Naive thymus-derived CD8-positive, alpha-beta T cell (primary cell): ENCODE results near the gene ZNF783. TPM values are rescaled to one million over a fixed set of nuclear protein-coding genes. Genes with fewer than 3 reads are reported as not detected.
"Not testable (repeated sequence)": the region's sequence is repeated elsewhere in the genome, so short reads cannot be mapped to it uniquely, and the experiment has no call there.

Experiments
- ATAC-seq, 2 donors: fragments of 150-1000 bp; cut with Tn5 transposase in 1 of 2; sonication (Bioruptor Pico), chemical (Tn5 transposase) in 1 of 2; 1 replicate in 1 of 2; 2 replicates in 1 of 2; pipeline ENCODE4 v1.10.0; 2021; ENCODE audit warnings: mild to moderate bottlenecking in 2 of 2, moderate library complexity in 2 of 2
- POLR2A ChIA-PET: fragments of 350-600 bp; sonication (Branson Sonifier 250); formaldehyde crosslinking; loops from one replicate; lab custom pipeline; 2021; ENCODE audit warnings: antibody characterized with exemption; lab: Charles Lee
- DNase-seq, 10 donors: peaks; one replicate each; pipeline versions ENCODE4 v3.0.0 to v3.0.0-alpha.2; 2020 to 2022
- H3K27ac Mint-ChIP-seq, 10 donors: one replicate each; pipeline ENCODE4 v1.8.0; 2020 to 2022; ENCODE audit warnings: mild to moderate bottlenecking in 10 of 10, mixed read lengths in 10 of 10, moderate library complexity in 4 of 10, inconsistent platforms in 1 of 10
- H3K27me3 Mint-ChIP-seq, 5 donors: one replicate each; pipeline ENCODE4 v1.8.0; 2021 to 2022; ENCODE audit warnings: mixed read lengths in 5 of 5
- H3K36me3 Mint-ChIP-seq, 3 donors: one replicate each; pipeline ENCODE4 v1.8.0; 2020 to 2022; ENCODE audit warnings: mixed read lengths in 3 of 3, mild to moderate bottlenecking in 2 of 3, inconsistent platforms in 1 of 3
- H3K4me1 Mint-ChIP-seq, 4 donors: one replicate each; pipeline ENCODE4 v1.8.0; 2021 to 2022; ENCODE audit warnings: mixed read lengths in 4 of 4
- H3K4me3 Mint-ChIP-seq, 10 donors: one replicate each; pipeline ENCODE4 v1.8.0; 2020 to 2022; ENCODE audit warnings: mild to moderate bottlenecking in 10 of 10, mixed read lengths in 10 of 10, moderate library complexity in 6 of 10, inconsistent platforms in 1 of 10
- H3K9me3 Mint-ChIP-seq, 9 donors: one replicate each; pipeline ENCODE4 v1.8.0; 2020 to 2022; ENCODE audit warnings: mixed read lengths in 9 of 9, mild to moderate bottlenecking in 3 of 9, inconsistent platforms in 1 of 9, moderate library complexity in 1 of 9
- polyA plus RNA-seq, 3 donors: library from polyadenylated mRNA; unstranded; fragments of 300-500 nt; fragmentation: Illumina TruSeq; gene quantifications; one replicate each; pipeline ENCODE4 v1.2.3, GENCODE V29; 2021
- total RNA-seq, 8 experiments: library from RNA in 2 of 8; stranded (reverse) in 2 of 8; gene quantifications; one replicate each; pipeline ENCODE4 v1.2.3 and lab custom pipeline; 2021 to 2026

The ZNF783 gene
- total and polyA plus RNA-seq, 5 experiments from 2014 or later: 3.6 to 46.0 (median 9.0) TPM

DNA sequence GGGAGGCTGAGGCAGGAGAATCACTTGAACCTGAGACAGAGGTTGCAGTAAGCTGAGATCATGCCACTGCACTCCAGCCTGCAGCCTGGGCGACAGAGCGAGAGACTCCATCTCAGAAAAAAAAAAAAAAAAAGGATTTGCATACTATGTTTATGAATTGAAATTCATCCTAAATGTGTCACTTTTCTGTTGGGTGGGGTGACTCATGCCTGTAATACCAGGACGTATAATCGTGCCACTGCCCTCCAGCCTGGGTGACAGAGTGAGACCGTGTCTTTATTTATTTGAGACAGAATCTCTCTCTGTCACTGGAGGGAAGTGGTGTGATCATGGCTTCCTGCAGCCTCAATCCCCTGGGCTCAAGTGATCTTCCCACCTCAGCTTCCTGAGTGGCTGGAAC is 16.8 kb upstream of the ZNF783 start:
- H3K27ac Mint-ChIP-seq: peak overlapping the region in 2 of 10 donors; percentile 27 to 51
- H3K4me1 Mint-ChIP-seq: peaks cover 19 to 65% (median 51%) of the 10 kb centered on the region in 4 donors
- DNase-seq (no peak), ATAC-seq (no peak)
- POLR2A ChIA-PET: no interaction called here
- H3K4me3 Mint-ChIP-seq: no peak overlapping the region
- H3K9me3 Mint-ChIP-seq: peaks cover 0 to 9% (median 0%) of the 10 kb centered on the region in 9 donors
- peaks cover 6 to 25% (median 7%) of the 10 kb centered on the region in 3 donors for H3K36me3 Mint-ChIP-seq
- H3K27me3 Mint-ChIP-seq: no peaks in the 10 kb centered on the region

GRCh38 chr7:149245744-149246143 is 16.3 kb upstream of the ZNF783 start:
- DNase-seq (no peak), ATAC-seq (no peak)
- Mint-ChIP-seq H3K36me3 (peaks cover 6 to 30% (median 7%) of the 10 kb centered on the region in 3 donors), H3K27me3 (no peaks in the 10 kb centered on the region), H3K4me1 (peaks cover 15 to 60% (median 46%) of the 10 kb centered on the region in 4 donors), H3K27ac (peak overlapping the region in 4 of 10 donors; percentile 18 to 89 (median 43)), H3K4me3 (peak overlapping the region in 1 of 10 donors; percentile 24), H3K9me3 (peaks cover 0 to 9% (median 0%) of the 10 kb centered on the region in 9 donors)
- POLR2A ChIA-PET: interaction anchor here (0.6 kb wide), 1 partner anchor 586 kb away, joined by 3 read pairs; no protein-coding TSS in a partner anchor

GRCh38 chr7:149248777-149249176 is 13.2 kb upstream of the ZNF783 start:
- ATAC-seq: no peak
- H3K36me3 Mint-ChIP-seq: peaks cover 0 to 54% (median 8%) of the 10 kb centered on the region in 3 donors
- no peaks in the 10 kb centered on the region for H3K27me3 Mint-ChIP-seq
- H3K9me3 Mint-ChIP-seq: no peaks in the 10 kb centered on the region
- no peak overlapping the region for H3K4me3 Mint-ChIP-seq
- peak overlapping the region in 4 of 10 donors; percentile 30 to 82 (median 45) for H3K27ac Mint-ChIP-seq
- POLR2A ChIA-PET: no interaction called here
- no peak for DNase-seq
- H3K4me1 Mint-ChIP-seq: peaks cover 12 to 40% (median 31%) of the 10 kb centered on the region in 4 donors

- H3K4me1 Mint-ChIP-seq: peaks cover 12 to 28% (median 25%) of the 10 kb centered on the region in 4 donors
- H3K27me3 Mint-ChIP-seq, H3K4me3 Mint-ChIP-seq, H3K9me3 Mint-ChIP-seq, DNase-seq, H3K27ac Mint-ChIP-seq, ATAC-seq: not testable (repeated sequence)
- H3K36me3 Mint-ChIP-seq: peaks cover 0 to 58% (median 8%) of the 10 kb centered on the region in 3 donors
- POLR2A ChIA-PET: interaction anchor here (0.7 kb wide), 1 partner anchor 9 kb away, joined by 7 read pairs; no protein-coding TSS in a partner anchor
Observed at GRCh38 chr7:149250151-149250550, 11.8 kb upstream of the ZNF783 start.

DNA sequence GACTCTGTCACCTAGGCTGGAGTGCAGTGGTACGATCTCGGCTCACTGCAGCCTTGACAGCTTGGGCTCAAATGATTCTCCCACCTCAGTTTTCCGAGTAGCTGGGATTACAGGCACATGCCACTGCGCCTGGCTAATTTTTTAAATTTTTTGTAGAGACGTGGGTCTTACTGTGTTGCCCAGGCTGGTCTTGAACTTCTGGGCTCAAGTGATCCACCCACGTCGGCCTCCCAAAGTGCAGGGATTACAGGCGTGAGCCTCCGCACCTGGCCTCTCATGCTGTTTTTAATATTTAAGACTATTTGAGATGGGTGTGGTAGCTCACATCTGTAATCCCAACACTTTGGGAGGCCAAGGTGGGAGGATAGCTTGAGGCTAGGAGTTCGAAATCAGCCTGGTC is 10.5 kb upstream of the ZNF783 start:
- POLR2A ChIA-PET: interaction anchor here (0.6 to 1.0 kb wide), 3 partner anchors 10 to 201 kb away, joined by 3 to 4 read pairs (median 3); no protein-coding TSS in a partner anchor
- H3K27me3 Mint-ChIP-seq: not testable (repeated sequence)

GRCh38 chr7:149252378-149252777 is 9.6 kb upstream of the ZNF783 start:
- H3K36me3 Mint-ChIP-seq: peaks cover 0 to 66% (median 8%) of the 10 kb centered on the region in 3 donors
- DNase-seq (no peak), ATAC-seq (no peak)
- H3K4me1 Mint-ChIP-seq: peaks cover 12 to 18% (median 14%) of the 10 kb centered on the region in 4 donors
- no peaks in the 10 kb centered on the region for H3K27me3 Mint-ChIP-seq
- no peak overlapping the region for H3K4me3 Mint-ChIP-seq
- H3K27ac Mint-ChIP-seq: peak overlapping the region in 1 of 10 donors; percentile 5
- H3K9me3 Mint-ChIP-seq: no peaks in the 10 kb centered on the region
- POLR2A ChIA-PET: interaction anchor here (0.6 to 1.1 kb wide), 3 partner anchors 11 to 17 kb away, joined by 3 read pairs; no protein-coding TSS in a partner anchor

More for the DNA sequence above, 10.5 kb upstream of the ZNF783 start:
- Mint-ChIP-seq H3K4me1 (peaks cover 12 to 19% (median 15%) of the 10 kb centered on the region in 4 donors), H3K36me3 (peaks cover 0 to 66% (median 8%) of the 10 kb centered on the region in 3 donors)
- not testable (repeated sequence) for ATAC-seq, DNase-seq, H3K4me3 Mint-ChIP-seq, H3K27ac Mint-ChIP-seq, H3K9me3 Mint-ChIP-seq

- Mint-ChIP-seq H3K4me3 (no peak overlapping the region), H3K27me3 (no peaks in the 10 kb centered on the region), H3K4me1 (peaks cover under 1 to 7% (median 6%) of the 10 kb centered on the region in 4 donors), H3K36me3 (peaks cover 0 to 56% (median 8%) of the 10 kb centered on the region in 3 donors), H3K9me3 (no peaks in the 10 kb centered on the region), H3K27ac (no peak overlapping the region)
- ATAC-seq: no peak
- DNase-seq: no peak
- POLR2A ChIA-PET: interaction anchor here (1.1 kb wide), 1 partner anchor 11 kb away, joined by 3 read pairs; no protein-coding TSS in a partner anchor
Observed at GRCh38 chr7:149253665-149254064, 8.3 kb upstream of the ZNF783 start.

- Mint-ChIP-seq H3K4me1 (peaks cover 0 to 7% (median under 1%) of the 10 kb centered on the region in 4 donors), H3K4me3 (no peak overlapping the region), H3K27me3 (no peaks in the 10 kb centered on the region), H3K36me3 (peaks cover 0 to 53% (median 8%) of the 10 kb centered on the region in 3 donors), H3K27ac (peak overlapping the region in 1 of 10 donors; percentile 25), H3K9me3 (no peaks in the 10 kb centered on the region)
- POLR2A ChIA-PET: no interaction called here
- DNase-seq (no peak), ATAC-seq (no peak)
Observed at GRCh38 chr7:149254181-149254858, 7.7 kb upstream of the ZNF783 start.

DNA sequence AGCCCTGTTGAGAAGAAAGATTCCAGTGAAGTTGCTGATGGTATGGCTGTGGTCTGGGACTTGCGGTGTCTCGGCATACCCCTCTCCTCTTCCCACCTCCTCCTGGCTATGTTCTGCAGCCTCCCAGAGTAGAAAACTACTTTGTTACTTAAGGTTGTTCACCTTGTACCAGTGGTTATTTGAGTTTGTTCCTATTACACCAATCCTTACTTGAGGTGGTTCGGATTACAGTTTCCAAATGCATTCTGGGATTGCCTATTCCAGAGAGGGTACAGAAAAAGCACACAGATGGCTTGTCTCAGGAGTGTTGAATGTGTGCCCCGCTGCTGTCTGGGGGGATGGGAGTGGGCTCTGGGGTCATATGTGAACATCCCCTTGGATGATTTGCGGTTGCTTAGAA is 6.8 kb upstream of the ZNF783 start:
- Mint-ChIP-seq H3K4me1 (peaks cover 0 to 7% (median under 1%) of the 10 kb centered on the region in 4 donors), H3K27ac (peak overlapping the region in 1 of 10 donors; percentile 25), H3K9me3 (no peaks in the 10 kb centered on the region), H3K4me3 (no peak overlapping the region), H3K27me3 (no peaks in the 10 kb centered on the region), H3K36me3 (peaks cover 0 to 51% (median 8%) of the 10 kb centered on the region in 3 donors)
- POLR2A ChIA-PET: no interaction called here
- DNase-seq (no peak), ATAC-seq (no peak)

DNA sequence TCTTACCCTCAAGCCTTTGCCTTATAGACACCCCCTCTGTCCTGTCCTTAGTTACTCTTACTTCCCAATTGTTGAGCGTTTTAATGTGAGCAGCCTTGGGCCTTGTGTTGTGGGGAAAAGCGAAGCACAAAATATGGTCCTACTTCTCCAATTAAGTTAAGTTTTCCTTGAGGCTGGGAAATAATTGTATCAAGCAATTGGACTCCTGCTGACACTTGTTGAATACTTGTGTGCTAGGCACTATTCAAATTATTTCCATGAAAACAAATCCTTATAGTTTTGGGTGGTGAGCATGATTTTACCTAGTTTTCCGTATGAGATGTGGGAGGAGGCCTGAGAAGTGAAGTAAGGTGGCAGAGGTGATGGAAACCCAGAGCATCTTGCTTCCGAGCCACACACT is 5.4 kb upstream of the ZNF783 start:
- peak overlapping the region in 3 of 10 donors; percentile 11 to 76 (median 57) for H3K27ac Mint-ChIP-seq
- no peaks in the 10 kb centered on the region for H3K9me3 Mint-ChIP-seq
- no peak for DNase-seq

GRCh38 chr7:149257146-149257545 is 4.8 kb upstream of the ZNF783 start:
- Mint-ChIP-seq H3K27ac (peak overlapping the region in 3 of 10 donors; percentile 3 to 33 (median 11)), H3K36me3 (peaks cover 0 to 32% (median 8%) of the 10 kb centered on the region in 3 donors), H3K4me1 (peaks cover 8 to 9% (median 8%) of the 10 kb centered on the region in 4 donors), H3K27me3 (no peaks in the 10 kb centered on the region), H3K4me3 (no peak overlapping the region), H3K9me3 (no peaks in the 10 kb centered on the region)
- DNase-seq: no peak
- POLR2A ChIA-PET: no interaction called here
- no peak for ATAC-seq

More for the DNA sequence above, 5.4 kb upstream of the ZNF783 start:
- H3K4me3 Mint-ChIP-seq: no peak overlapping the region
- H3K36me3 Mint-ChIP-seq: peaks cover 0 to 38% (median 8%) of the 10 kb centered on the region in 3 donors
- POLR2A ChIA-PET: interaction anchor here (0.6 kb wide), 1 partner anchor 14 kb away, joined by 5 read pairs; no protein-coding TSS in a partner anchor
- H3K4me1 Mint-ChIP-seq: peaks cover 7 to 8% (median 7%) of the 10 kb centered on the region in 4 donors
- H3K27me3 Mint-ChIP-seq: no peaks in the 10 kb centered on the region
- no peak for ATAC-seq

- Mint-ChIP-seq H3K4me3 (peak overlapping the region; percentile 82 to 92 (median 86)), H3K9me3 (no peaks in the 10 kb centered on the region), H3K27ac (peak overlapping the region; percentile 83 to 95 (median 92)), H3K27me3 (no peaks in the 10 kb centered on the region), H3K36me3 (peaks cover 0 to 22% (median 2%) of the 10 kb centered on the region in 3 donors), H3K4me1 (peaks cover 19 to 42% (median 34%) of the 10 kb centered on the region in 4 donors)
- POLR2A ChIA-PET: interaction anchor here (0.6 to 3.3 kb wide), 14 partner anchors 16 to 1617 kb away, joined by 3 to 75 read pairs (median 5); partner anchors contain the start of genes ZNF212, ZNF398, ZNF425 and ZNF777
- DNase-seq: no peak
- ATAC-seq: peak; percentile 1 to 3
Observed at GRCh38 chr7:149261316-149261828, 624 bp upstream of the ZNF783 start.
